ENCODE results near the gene SSUH2.

GRCh38 chr3:8646313-8646938 lies 1.8 kb upstream of the SSUH2 start:
- TF ChIP-seq MXI1 (IDR thresholded peaks at IDR 0.05; ENCODE audit: borderline replicate concordance, low read depth, low read length) (no peak), POLR2A (IDR thresholded peaks at IDR 0.05; ENCODE audit: low read depth, low read length) (no peak), CEBPB (IDR thresholded peaks at IDR 0.05; ENCODE audit: low read depth, low read length) (no peak), MAFK (IDR thresholded peaks at IDR 0.05; ENCODE audit: low read depth, low read length) (no peak), MAZ (IDR thresholded peaks at IDR 0.05; ENCODE audit: borderline replicate concordance, low read depth, low read length) (no peak), BHLHE40 (IDR thresholded peaks at IDR 0.05; ENCODE audit: low read depth, low read length) (no peak), RFX5 (IDR thresholded peaks at IDR 0.05; ENCODE audit: low read depth, low read length) (no peak), FOS (IDR thresholded peaks at IDR 0.05; ENCODE audit: low read depth, low read length) (no peak), ELK1 (IDR thresholded peaks at IDR 0.05; ENCODE audit: borderline replicate concordance, low read depth, low read length) (no peak), RCOR1 (IDR thresholded peaks at IDR 0.05; ENCODE audit: insufficient replicate concordance, low read length) (no peak), CHD1 (IDR thresholded peaks at IDR 0.05; ENCODE audit: low read depth, low read length) (no peak), SMC3 (IDR thresholded peaks at IDR 0.05; ENCODE audit: low read depth, low read length) (no peak)
- TF ChIP-seq, protein P1, sequence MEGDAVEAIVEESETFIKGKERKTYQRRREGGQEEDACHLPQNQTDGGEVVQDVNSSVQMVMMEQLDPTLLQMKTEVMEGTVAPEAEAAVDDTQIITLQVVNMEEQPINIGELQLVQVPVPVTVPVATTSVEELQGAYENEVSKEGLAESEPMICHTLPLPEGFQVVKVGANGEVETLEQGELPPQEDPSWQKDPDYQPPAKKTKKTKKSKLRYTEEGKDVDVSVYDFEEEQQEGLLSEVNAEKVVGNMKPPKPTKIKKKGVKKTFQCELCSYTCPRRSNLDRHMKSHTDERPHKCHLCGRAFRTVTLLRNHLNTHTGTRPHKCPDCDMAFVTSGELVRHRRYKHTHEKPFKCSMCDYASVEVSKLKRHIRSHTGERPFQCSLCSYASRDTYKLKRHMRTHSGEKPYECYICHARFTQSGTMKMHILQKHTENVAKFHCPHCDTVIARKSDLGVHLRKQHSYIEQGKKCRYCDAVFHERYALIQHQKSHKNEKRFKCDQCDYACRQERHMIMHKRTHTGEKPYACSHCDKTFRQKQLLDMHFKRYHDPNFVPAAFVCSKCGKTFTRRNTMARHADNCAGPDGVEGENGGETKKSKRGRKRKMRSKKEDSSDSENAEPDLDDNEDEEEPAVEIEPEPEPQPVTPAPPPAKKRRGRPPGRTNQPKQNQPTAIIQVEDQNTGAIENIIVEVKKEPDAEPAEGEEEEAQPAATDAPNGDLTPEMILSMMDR (conservative IDR thresholded peaks at IDR 0.05; ENCODE audit: low read depth, low read length) = no peak
- TF ChIP-seq, protein P2, sequence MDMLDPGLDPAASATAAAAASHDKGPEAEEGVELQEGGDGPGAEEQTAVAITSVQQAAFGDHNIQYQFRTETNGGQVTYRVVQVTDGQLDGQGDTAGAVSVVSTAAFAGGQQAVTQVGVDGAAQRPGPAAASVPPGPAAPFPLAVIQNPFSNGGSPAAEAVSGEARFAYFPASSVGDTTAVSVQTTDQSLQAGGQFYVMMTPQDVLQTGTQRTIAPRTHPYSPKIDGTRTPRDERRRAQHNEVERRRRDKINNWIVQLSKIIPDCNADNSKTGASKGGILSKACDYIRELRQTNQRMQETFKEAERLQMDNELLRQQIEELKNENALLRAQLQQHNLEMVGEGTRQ (IDR thresholded peaks at IDR 0.05; ENCODE audit: low read depth, low read length) = no peak
